ENCODE measurements around the gene LTN1. TPM values are rescaled to one million over a fixed set of nuclear protein-coding genes. Genes with fewer than 3 reads are reported as not detected.
"Not testable (repeated sequence)": the region's sequence is repeated elsewhere in the genome, so short reads cannot be mapped to it uniquely, and the experiment has no call there.

Gene LTN1
- total RNA-seq, 2 experiments from 2014 or later: 25.5 to 26.2 TPM

GRCh38 chr21:29002442-29003144 is 9.9 kb upstream of the LTN1 start:
- POLR2A ChIA-PET: interaction anchor here (0.7 to 2.8 kb wide), 8 partner anchors 9 to 340 kb away, joined by 3 to 48 read pairs (median 6); partner anchors contain the start of genes CCT8, LTN1, RWDD2B and USP16
- CTCF ChIA-PET: interaction anchor here (0.6 to 1.8 kb wide), 4 partner anchors 9 to 25 kb away, joined by 3 to 4 read pairs (median 4); partner anchors contain the start of gene USP16

- POLR2A ChIA-PET: interaction anchor here (1.1 to 3.0 kb wide), 5 partner anchors 10 to 81 kb away, joined by 3 to 44 read pairs (median 5); partner anchors contain the start of genes CCT8, RWDD2B and USP16
- CTCF ChIA-PET: interaction anchor here (0.9 to 1.6 kb wide), 6 partner anchors 9 to 32 kb away, joined by 3 to 5 read pairs (median 4); partner anchors contain the start of genes RWDD2B and USP16
These were observed 584 bp upstream of the LTN1 start for GRCh38 chr21:28993293-28993629.

- ChIA-PET POLR2A (interaction anchor here (1.3 to 3.0 kb wide), 4 partner anchors 11 to 82 kb away, joined by 3 to 44 read pairs (median 8); partner anchors contain the start of genes CCT8 and RWDD2B), CTCF (interaction anchor here (1.2 to 1.6 kb wide), 3 partner anchors 27 to 34 kb away, joined by 3 to 5 read pairs (median 5); partner anchors contain the start of genes RWDD2B and USP16)
These were observed 684 bp downstream of the LTN1 start for GRCh38 chr21:28991861-28992525.

- CTCF ChIA-PET: not testable (repeated sequence)
These were observed 4.5 kb downstream of the LTN1 start for GRCh38 chr21:28988146-28988545.

GRCh38 chr21:28986677-28987076 is 6.0 kb downstream of the LTN1 start:
- ChIA-PET CTCF (no interaction called here), POLR2A (no interaction called here)

More at GRCh38 chr21:28988146-28988545, 4.5 kb downstream of the LTN1 start:
- POLR2A ChIA-PET: interaction anchor here (0.6 to 0.7 kb wide), 2 partner anchors 10 to 1728 kb away, joined by 3 to 4 read pairs; no protein-coding TSS in a partner anchor

- CTCF ChIA-PET: no interaction called here
- POLR2A ChIA-PET: no interaction called here
These were observed 10.0 kb downstream of the LTN1 start for GRCh38 chr21:28982637-28983036.

GRCh38 chr21:28979092-28979491 is 13.6 kb downstream of the LTN1 start:
- CTCF ChIA-PET: no interaction called here
- POLR2A ChIA-PET: no interaction called here

GRCh38 chr21:28975397-28975796 is 17.3 kb downstream of the LTN1 start:
- POLR2A ChIA-PET: interaction anchor here (0.5 kb wide), 1 partner anchor 15 kb away, joined by 3 read pairs; no protein-coding TSS in a partner anchor
- CTCF ChIA-PET: no interaction called here

GRCh38 chr21:28974531-28975227 is 18.0 kb downstream of the LTN1 start:
- POLR2A ChIA-PET: no interaction called here
- CTCF ChIA-PET: no interaction called here

- CTCF ChIA-PET: no interaction called here
- POLR2A ChIA-PET: no interaction called here
These were observed 20.3 kb downstream of the LTN1 start for GRCh38 chr21:28972398-28972797.

- POLR2A ChIA-PET: no interaction called here
- CTCF ChIA-PET: no interaction called here
These were observed 21.5 kb downstream of the LTN1 start for GRCh38 chr21:28971171-28971570.

- POLR2A ChIA-PET: no interaction called here
- CTCF ChIA-PET: no interaction called here
These were observed 28.8 kb downstream of the LTN1 start for GRCh38 chr21:28963831-28964230.

- CTCF ChIA-PET: no interaction called here
- POLR2A ChIA-PET: no interaction called here
These were observed 30.2 kb downstream of the LTN1 start for GRCh38 chr21:28962465-28962864.

- ChIA-PET CTCF (no interaction called here), POLR2A (no interaction called here)
These were observed 30.8 kb downstream of the LTN1 start for GRCh38 chr21:28961927-28962326.

- POLR2A ChIA-PET: no interaction called here
- CTCF ChIA-PET: no interaction called here
These were observed 32.4 kb downstream of the LTN1 start for GRCh38 chr21:28960245-28960644.

GRCh38 chr21:28959367-28960099 is 33.1 kb downstream of the LTN1 start:
- CTCF ChIA-PET: no interaction called here
- POLR2A ChIA-PET: no interaction called here

GRCh38 chr21:28953247-28953646 is 39.4 kb downstream of the LTN1 start:
- ChIA-PET POLR2A (no interaction called here), CTCF (no interaction called here)

- ChIA-PET POLR2A (no interaction called here), CTCF (no interaction called here)
These were observed 40.0 kb downstream of the LTN1 start for GRCh38 chr21:28952686-28953085.

- POLR2A ChIA-PET: no interaction called here
- CTCF ChIA-PET: no interaction called here
These were observed 43.4 kb downstream of the LTN1 start for GRCh38 chr21:28949318-28949717.

- CTCF ChIA-PET: no interaction called here
- POLR2A ChIA-PET: no interaction called here
These were observed 48.4 kb downstream of the LTN1 start for GRCh38 chr21:28944296-28944695.
